ENCODE data around the gene U2SURP.
A peak's percentile ranks its signal among the peaks of the same experiment; 100 is the strongest.

U2SURP gene

DNA sequence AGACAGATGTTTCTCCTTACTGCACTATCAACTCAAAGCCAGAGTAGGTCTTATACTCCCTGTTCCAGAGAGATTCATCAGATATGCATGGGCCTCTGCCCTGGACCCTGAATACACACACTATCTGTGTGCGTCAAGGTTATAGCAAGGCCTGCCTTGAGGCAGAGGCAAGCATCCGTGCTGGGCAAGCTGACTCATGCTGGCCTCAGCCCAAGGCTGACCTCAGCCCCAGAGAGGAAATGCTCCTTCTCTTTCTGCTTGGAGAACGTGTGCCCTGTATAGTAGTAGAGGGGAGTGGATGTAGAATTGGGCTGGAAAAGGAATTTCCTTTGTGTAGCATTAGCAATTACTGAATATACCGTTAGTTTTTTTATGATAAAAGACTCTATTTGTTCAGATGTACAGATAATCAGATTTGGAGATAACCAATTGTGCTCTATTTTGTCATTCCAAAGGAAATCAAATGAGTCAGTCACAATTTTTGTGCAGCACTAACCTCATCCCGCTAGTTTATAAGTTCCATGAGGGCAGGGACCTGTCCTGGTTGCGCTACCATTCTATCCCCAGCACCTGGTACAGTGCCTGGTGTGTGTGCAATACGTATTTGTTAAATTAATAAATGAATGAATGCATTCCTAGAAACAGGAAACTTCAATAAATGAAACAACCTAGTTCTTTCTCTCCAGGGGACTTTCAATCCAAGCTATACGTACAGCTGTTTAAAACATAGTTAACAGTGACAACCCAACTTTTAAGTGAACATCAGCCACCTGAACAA, 24.6 kb upstream of the U2SURP start:
- DNase-seq (ENCODE audit: low read depth in 2 of 2): peak; percentile 93 to 94
- TF ChIP-seq, protein P1, sequence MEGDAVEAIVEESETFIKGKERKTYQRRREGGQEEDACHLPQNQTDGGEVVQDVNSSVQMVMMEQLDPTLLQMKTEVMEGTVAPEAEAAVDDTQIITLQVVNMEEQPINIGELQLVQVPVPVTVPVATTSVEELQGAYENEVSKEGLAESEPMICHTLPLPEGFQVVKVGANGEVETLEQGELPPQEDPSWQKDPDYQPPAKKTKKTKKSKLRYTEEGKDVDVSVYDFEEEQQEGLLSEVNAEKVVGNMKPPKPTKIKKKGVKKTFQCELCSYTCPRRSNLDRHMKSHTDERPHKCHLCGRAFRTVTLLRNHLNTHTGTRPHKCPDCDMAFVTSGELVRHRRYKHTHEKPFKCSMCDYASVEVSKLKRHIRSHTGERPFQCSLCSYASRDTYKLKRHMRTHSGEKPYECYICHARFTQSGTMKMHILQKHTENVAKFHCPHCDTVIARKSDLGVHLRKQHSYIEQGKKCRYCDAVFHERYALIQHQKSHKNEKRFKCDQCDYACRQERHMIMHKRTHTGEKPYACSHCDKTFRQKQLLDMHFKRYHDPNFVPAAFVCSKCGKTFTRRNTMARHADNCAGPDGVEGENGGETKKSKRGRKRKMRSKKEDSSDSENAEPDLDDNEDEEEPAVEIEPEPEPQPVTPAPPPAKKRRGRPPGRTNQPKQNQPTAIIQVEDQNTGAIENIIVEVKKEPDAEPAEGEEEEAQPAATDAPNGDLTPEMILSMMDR (IDR thresholded peaks at IDR 0.05; ENCODE audit: low read depth, low read length): no peak
- H3K4me3 ChIP-seq (replicated peaks in 1 of 2; ENCODE audit: low read depth in 2 of 2, low read length in 2 of 2): no peak overlapping the region

DNA sequence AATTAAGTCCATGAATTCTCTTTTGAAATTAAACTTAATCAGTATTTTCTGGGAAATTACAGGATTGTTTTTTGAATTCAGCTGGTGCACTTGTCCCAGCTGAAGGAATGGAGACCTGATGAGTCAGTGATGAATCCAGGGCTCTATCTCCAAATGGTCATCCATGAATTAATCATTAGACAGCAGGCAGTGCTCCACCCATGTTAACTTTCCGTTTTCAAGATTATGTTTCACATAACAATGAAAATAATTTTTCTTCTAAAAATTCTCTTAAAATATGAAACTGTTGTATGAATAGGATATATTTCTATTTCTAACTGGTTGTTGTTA, 24.0 kb upstream of the U2SURP start:
- peak in 1 of 2 donors; percentile 64 for DNase-seq (ENCODE audit: low read depth in 2 of 2)
- TF ChIP-seq, protein P1 (IDR thresholded peaks at IDR 0.05; ENCODE audit: low read depth, low read length): no peak

DNA sequence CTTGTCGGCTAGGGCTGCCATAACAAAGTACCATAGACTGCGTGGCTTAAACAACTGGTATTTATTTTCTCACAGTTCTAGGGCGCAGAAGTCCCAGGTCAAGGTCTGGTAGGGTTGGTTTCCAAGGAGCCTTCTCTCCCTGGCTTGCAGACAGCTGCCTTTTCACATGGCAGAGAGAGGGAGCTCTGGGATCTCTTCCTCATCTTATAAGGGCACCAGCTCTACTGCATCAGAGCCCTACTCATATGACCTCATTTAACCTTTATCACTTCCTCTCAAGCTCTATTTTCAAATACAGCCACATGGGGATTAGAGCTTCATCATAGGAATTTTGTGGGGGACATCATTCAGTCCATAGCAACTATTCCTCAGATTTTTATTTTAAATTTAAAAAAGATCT, 20.3 kb upstream of the U2SURP start:
- TF ChIP-seq, protein P1 (IDR thresholded peaks at IDR 0.05; ENCODE audit: low read depth, low read length): no peak
- peak in 1 of 2 donors; percentile 4 for DNase-seq (ENCODE audit: low read depth in 2 of 2)

More for the DNA sequence above, 24.0 kb upstream of the U2SURP start:
- H3K4me3 ChIP-seq (replicated peaks in 1 of 2; ENCODE audit: low read depth in 2 of 2, low read length in 2 of 2): no peak overlapping the region

DNA sequence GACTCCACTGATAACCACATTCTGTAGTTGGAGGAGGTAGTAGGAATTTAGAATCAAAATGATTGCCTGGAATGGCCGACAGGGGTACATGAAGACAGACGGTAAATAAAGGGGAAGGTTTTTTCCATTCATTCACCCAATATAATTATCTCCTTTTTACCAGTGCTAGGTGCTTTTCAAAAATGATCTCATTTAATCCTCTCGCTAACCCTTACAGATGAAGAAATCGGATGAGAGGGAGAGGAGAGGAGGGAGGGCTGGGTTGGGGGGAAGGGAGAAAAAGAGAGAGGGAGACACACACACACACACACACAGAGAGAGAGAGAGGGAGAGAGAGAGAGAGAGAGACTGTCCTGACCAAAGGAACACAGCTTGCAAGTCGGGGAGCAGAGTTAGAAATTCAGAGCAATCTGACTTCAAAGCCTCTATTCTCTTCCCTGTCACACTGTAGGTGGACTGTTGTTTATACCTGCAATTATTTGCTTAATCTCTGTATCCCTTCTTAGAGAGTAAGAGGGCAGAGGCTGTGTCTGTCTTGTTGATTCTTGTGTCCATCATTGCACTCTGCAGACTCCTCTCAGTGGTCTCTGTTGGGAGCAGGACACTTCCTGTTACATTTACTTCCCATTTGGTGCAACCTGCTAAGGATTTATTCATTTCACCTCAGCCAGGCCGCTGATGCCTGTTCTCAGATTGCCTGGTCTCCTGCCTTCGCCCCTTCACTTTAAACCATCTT, 19.2 kb upstream of the U2SURP start:
- no peak for DNase-seq (ENCODE audit: low read depth in 2 of 2)
- TF ChIP-seq, protein P1 (IDR thresholded peaks at IDR 0.05; ENCODE audit: low read depth, low read length): no peak
- no peak overlapping the region for H3K4me3 ChIP-seq (replicated peaks in 1 of 2; ENCODE audit: low read depth in 2 of 2, low read length in 2 of 2)

More for the DNA sequence above, 20.3 kb upstream of the U2SURP start:
- no peak overlapping the region for H3K4me3 ChIP-seq (replicated peaks in 1 of 2; ENCODE audit: low read depth in 2 of 2, low read length in 2 of 2)

DNA sequence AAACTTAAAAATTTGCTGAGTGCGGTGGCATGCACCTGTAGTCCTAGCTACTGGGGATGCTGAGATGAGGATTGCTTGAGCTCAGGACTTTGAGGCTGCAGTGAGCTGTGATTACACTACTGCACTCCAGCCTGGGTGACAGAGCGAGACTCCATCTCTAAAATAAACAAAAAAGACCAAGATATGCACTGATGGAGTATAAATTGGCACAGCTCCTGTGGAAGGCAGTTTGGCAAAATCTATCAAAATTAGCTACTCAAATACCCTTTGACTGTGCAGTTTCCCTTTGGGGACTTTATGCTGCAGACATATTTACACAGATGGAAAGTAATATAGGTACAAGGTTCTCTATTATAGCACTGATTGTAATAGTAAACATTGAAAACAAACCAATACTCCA, 18.1 kb upstream of the U2SURP start:
- TF ChIP-seq, protein P1 (IDR thresholded peaks at IDR 0.05; ENCODE audit: low read depth, low read length): no peak
- no peak overlapping the region for H3K4me3 ChIP-seq (replicated peaks in 1 of 2; ENCODE audit: low read depth in 2 of 2, low read length in 2 of 2)
- DNase-seq (ENCODE audit: low read depth in 2 of 2): no peak

DNA sequence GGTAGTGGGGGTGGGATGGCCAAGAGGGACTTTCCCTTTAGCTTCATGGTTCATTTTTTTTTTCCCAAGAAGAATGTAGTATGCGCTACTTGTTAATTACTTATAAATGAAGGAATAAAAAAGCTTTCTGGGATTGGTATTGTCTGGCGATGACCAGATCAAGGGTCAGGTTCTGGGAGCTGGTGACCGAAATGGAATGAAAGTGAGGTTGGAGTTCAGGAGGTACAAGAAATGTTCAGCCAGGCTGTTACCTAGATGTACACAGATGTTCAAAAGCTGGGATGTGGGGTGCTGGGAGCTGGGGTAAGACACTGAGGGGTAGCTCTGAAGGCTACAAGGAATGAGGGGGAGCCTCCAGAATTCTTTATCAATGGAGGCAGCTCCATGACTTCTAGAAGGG, 17.1 kb upstream of the U2SURP start:
- no peak for DNase-seq (ENCODE audit: low read depth in 2 of 2)
- H3K4me3 ChIP-seq (replicated peaks in 1 of 2; ENCODE audit: low read depth in 2 of 2, low read length in 2 of 2): no peak overlapping the region
- TF ChIP-seq, protein P1 (IDR thresholded peaks at IDR 0.05; ENCODE audit: low read depth, low read length): no peak
